Esophagus muscularis mucosa (tissue), 4 donors: ENCODE measurements around the gene CD69. TPM values are rescaled to one million over a fixed set of nuclear protein-coding genes. Genes with fewer than 3 reads are reported as not detected.

Experiments used
- DNase-seq: peaks from one replicate; pipeline ENCODE4 v3.0.0-alpha.2; 2017; ENCODE audit errors: extremely low spot score
- H3K27ac ChIP-seq, 4 donors: fragments of 200-600 bp; sonication (generic); replicated peaks in 1 of 4; 1 replicate in 3 of 4; 2 replicates in 1 of 4; pipeline ENCODE4 v1.5.1; 2016 to 2019; ENCODE audit warnings: mild to moderate bottlenecking in 1 of 4
- H3K27me3 ChIP-seq, 4 donors: fragments of 200-600 bp; sonication (generic); one replicate each; pipeline versions ENCODE4 v1.5.1 to v1.6.0; 2016 to 2019
- H3K36me3 ChIP-seq, 4 donors: fragments of 200-600 bp; sonication (generic); one replicate each; pipeline ENCODE4 v1.5.1; 2016 to 2019
- H3K4me1 ChIP-seq, 4 donors: fragments of 200-600 bp; sonication (generic); one replicate each; pipeline ENCODE4 v1.5.1; 2016 to 2019
- H3K4me3 ChIP-seq, 4 donors: fragments of 200-600 bp; sonication (generic); 1 replicate in 2 of 4; 2 replicates in 2 of 4; pipeline ENCODE4 v1.5.1; 2016 to 2019; ENCODE audit warnings: mild to moderate bottlenecking in 4 of 4, moderate library complexity in 1 of 4
- H3K9me3 ChIP-seq, 4 donors: fragments of 200-600 bp; sonication (generic); 1 replicate in 3 of 4; 2 replicates in 1 of 4; pipeline ENCODE4 v1.5.1; 2016 to 2019
- EP300 ChIP-seq: sonication (generic); formaldehyde crosslinking; IDR thresholded peaks from one replicate; pipeline ENCODE4 v1.6.1; 2017; ENCODE audit warnings: antibody characterized with exemption
- POLR2A ChIP-seq: fragments of 450-650 bp; IDR thresholded peaks from one replicate; pipeline ENCODE4 v1.6.1; 2017; ENCODE audit warnings: antibody characterized with exemption, moderate library complexity, mild to moderate bottlenecking, low read depth
- POLR2AphosphoS5 ChIP-seq, 2 donors: sonication (generic); formaldehyde crosslinking; IDR thresholded peaks; one replicate each; pipeline ENCODE4 v1.6.1; 2017; ENCODE audit warnings: antibody characterized with exemption in 2 of 2
- WGBS: methylation state at CpG from one replicate; pipeline ENCODE4 v1.1.5; 2018; 5-methylcytosine and 5-hydroxymethylcytosine counted together
- intact Hi-C: fragments of 100-400 bp; cut with DNase I; formaldehyde crosslinking; loops from one replicate; pipeline ENCODE4 v1.15.1; 2023
- total RNA-seq, 4 donors: library from RNA; depleted of rRNA; stranded (reverse); fragments of >200 nt; gene quantifications; one replicate each; pipeline versions ENCODE4 v1.1.0 to v1.2.1, GENCODE V29; 2016
- TF ChIP-seq, protein P1 (sequence below), 3 experiments: fragments of 200-600 bp in 2 of 3; fragments of 450-650 bp in 1 of 3; sonication (generic) in 2 of 3; IDR thresholded peaks; one replicate each; pipeline ENCODE4 v1.5.1; 2017 to 2019; ENCODE audit warnings: antibody characterized with exemption in 3 of 3, mild to moderate bottlenecking in 2 of 3, moderate library complexity in 1 of 3

CD69 gene
- total RNA-seq, 4 donors from 2014 or later: 0.65 to 3.3 (median 2.7) TPM

DNA sequence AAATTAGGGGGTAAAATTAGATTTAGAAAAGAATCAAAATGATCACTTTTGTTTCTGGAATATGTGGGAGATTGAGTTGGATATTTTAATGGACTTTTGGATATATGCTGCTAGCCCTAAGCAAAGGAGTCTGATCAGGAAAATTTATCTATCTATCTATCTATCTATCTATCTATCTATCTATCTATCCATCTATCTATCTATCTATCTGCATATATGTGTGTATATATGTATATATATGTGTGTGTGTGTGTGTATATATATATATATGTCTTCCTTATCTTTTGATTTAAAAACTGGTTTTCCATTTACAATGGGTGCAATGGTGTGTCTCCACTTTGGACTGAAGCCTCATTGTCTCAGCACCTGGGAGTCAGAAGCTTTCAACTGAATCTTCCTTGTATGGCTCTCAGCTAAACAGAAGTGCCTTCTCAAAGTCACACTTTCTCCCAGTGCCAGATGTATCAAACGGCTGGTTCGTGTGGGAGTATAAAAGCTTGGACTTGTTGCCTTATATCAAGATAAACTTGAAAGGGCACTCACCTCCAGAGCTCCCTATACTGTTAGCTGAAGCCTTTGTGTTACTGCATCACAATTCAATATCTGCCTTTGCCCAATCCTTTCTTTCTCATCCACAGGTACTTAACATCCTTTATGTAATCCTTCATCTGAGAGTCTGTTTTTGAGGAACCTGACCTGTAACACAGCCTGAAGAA is 31.6 kb upstream of the CD69 start:
- Histone ChIP-seq H3K36me3 (no peaks in the 10 kb centered on the region), H3K27ac (no peak overlapping the region), H3K4me3 (no peak overlapping the region), H3K4me1 (no peaks in the 10 kb centered on the region), H3K27me3 (peaks cover 0 to 3% (median 0%) of the 10 kb centered on the region in 4 donors), H3K9me3 (peaks cover 0 to 8% (median 0%) of the 10 kb centered on the region in 4 donors)
- intact Hi-C loops: no loop called here
- WGBS: 35% methylated on average over 2 of the region's 2 CpGs
- no peak for DNase-seq
- no peak for TF ChIP-seq POLR2A
- no peak for TF ChIP-seq EP300
- TF ChIP-seq, protein P1, sequence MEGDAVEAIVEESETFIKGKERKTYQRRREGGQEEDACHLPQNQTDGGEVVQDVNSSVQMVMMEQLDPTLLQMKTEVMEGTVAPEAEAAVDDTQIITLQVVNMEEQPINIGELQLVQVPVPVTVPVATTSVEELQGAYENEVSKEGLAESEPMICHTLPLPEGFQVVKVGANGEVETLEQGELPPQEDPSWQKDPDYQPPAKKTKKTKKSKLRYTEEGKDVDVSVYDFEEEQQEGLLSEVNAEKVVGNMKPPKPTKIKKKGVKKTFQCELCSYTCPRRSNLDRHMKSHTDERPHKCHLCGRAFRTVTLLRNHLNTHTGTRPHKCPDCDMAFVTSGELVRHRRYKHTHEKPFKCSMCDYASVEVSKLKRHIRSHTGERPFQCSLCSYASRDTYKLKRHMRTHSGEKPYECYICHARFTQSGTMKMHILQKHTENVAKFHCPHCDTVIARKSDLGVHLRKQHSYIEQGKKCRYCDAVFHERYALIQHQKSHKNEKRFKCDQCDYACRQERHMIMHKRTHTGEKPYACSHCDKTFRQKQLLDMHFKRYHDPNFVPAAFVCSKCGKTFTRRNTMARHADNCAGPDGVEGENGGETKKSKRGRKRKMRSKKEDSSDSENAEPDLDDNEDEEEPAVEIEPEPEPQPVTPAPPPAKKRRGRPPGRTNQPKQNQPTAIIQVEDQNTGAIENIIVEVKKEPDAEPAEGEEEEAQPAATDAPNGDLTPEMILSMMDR (IDR thresholded peaks at IDR 0.05): no peak
- TF ChIP-seq POLR2AphosphoS5 (IDR thresholded peaks at IDR 0.05): no peak

DNA sequence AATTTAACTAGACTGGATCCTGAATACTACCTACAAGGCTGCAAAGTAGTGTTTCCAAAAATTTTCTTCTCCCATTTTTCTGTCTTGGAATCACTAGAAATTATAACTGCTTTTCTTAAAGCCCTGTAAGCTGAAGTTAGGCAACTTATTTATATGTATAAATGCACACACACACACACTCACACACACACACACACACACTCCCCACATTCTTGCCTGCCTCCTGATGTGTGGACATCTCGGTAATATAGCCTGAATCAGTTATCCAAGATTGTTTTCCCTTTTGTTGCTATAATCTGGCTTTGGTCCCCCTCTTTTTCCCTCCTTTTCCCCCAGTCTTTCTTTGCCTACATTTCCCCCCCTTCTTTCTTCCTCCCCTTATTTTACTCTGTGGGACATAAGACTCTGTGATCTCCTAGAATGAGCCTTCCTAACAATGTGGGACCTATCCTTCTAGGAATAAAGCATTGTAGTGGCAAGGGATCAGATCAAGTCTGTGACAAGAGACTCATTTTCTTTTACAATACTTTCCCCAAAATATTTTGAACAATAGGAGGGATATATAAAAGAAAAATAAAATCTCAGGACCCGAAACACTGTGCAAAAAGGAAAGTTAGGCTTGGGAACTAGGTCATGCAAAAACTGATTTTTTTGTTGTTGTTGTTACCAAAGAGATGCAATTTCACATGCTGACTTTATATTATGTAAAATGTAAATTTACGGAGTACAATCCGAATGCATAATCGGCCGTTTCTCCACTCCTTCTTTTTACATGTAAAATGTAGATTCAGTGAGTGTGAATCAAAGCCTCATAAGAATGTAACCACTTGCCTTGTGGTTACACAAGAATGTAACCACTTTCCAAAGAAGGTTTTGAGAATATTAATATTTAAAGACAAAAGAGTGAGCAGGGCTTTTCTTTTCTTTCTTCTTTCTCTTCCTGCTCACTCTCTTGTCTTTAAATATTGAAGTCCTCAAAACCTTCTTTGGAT is 26.3 kb upstream of the CD69 start:
- intact Hi-C loops: no loop called here
- Histone ChIP-seq H3K4me1 (no peaks in the 10 kb centered on the region), H3K27ac (no peak overlapping the region), H3K36me3 (no peaks in the 10 kb centered on the region), H3K27me3 (peaks cover 0 to 3% (median 0%) of the 10 kb centered on the region in 4 donors), H3K4me3 (no peak overlapping the region), H3K9me3 (peaks cover 0 to 8% (median 0%) of the 10 kb centered on the region in 4 donors)
- WGBS: 84% methylated on average over 6 of the region's 6 CpGs
- DNase-seq: no peak
- TF ChIP-seq, protein P1 (IDR thresholded peaks at IDR 0.05): no peak
- TF ChIP-seq POLR2AphosphoS5 (IDR thresholded peaks at IDR 0.05) (no peak), EP300 (no peak), POLR2A (no peak)

DNA sequence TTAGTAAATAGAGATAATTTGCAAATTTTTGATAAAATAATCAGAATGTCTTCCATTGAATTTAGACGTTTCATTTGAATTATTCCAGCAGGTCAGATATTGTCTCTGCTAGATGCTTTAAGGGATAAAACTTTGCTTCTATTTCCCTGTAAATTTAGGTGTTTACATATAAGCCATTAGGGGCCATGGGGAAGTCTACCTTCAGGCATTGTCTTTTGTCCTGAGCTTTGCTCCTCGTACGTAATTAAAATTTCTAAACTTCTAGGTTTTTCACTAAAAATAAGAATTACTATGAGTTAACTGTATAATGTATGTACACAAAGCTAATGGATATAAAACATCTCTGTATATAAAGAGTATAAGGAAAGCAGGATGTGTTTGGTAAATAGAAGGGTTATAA is 24.1 kb upstream of the CD69 start:
- Histone ChIP-seq H3K4me3 (no peak overlapping the region), H3K9me3 (peaks cover 0 to 3% (median 0%) of the 10 kb centered on the region in 4 donors), H3K27me3 (no peaks in the 10 kb centered on the region), H3K27ac (no peak overlapping the region), H3K36me3 (no peaks in the 10 kb centered on the region), H3K4me1 (no peaks in the 10 kb centered on the region)
- 62% methylated on average over 3 of the region's 3 CpGs for WGBS
- DNase-seq: no peak
- no peak for TF ChIP-seq POLR2A
- TF ChIP-seq POLR2AphosphoS5 (IDR thresholded peaks at IDR 0.05): no peak
- TF ChIP-seq, protein P1 (IDR thresholded peaks at IDR 0.05): no peak
- TF ChIP-seq EP300: no peak
- intact Hi-C loops: no loop called here

DNA sequence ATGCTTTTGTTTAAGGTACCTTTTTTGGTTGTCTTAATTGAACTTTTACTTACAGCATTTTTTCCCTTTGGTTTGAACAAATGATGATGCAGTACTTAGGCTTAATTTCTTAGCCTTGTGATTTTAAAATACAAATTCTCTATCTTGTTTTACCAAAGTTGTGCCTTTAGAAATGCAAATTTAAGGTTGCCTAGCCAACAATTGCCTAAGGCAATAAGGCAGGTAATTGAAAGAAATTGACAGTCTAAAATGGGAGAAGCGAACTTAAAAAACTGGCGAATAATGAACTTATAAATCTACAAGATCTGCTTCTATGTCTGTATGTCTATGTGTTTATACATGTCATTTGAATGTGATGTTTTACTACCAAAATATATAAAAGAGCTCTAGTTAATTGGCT is 23.6 kb upstream of the CD69 start:
- Histone ChIP-seq H3K27me3 (no peaks in the 10 kb centered on the region), H3K36me3 (no peaks in the 10 kb centered on the region), H3K4me1 (no peaks in the 10 kb centered on the region), H3K9me3 (no peaks in the 10 kb centered on the region), H3K4me3 (no peak overlapping the region), H3K27ac (no peak overlapping the region)
- TF ChIP-seq, protein P1 (IDR thresholded peaks at IDR 0.05): no peak
- TF ChIP-seq POLR2A (no peak), POLR2AphosphoS5 (IDR thresholded peaks at IDR 0.05) (no peak), EP300 (no peak)
- no peak for DNase-seq
- intact Hi-C loops: no loop called here
- 83% methylated on average over 2 of the region's 2 CpGs for WGBS
